OCI-LY3 (cell line): ENCODE measurements around the gene SLC14A1.

ENCODE experiments used
- H2AFZ ChIP-seq: fragments of 200-600, 300-600 bp; shearing (Covaris generic); 2 replicates; pipeline ENCODE4 v1.6.0; 2014; ENCODE audit warnings: antibody characterized with exemption, low read depth, low read length
- H3K27ac ChIP-seq: fragments of 200-600, 300-600 bp; sonication (generic); 2 replicates; pipeline ENCODE4 v1.5.1; 2014; ENCODE audit warnings: mild to moderate bottlenecking, low read length, moderate library complexity, mixed read lengths
- H3K27me3 ChIP-seq: fragments of 200-600, 300-600 bp; sonication (generic); 2 replicates; pipeline ENCODE4 v1.6.1; 2014; ENCODE audit warnings: low read depth, low read length, mixed read lengths
- H3K36me3 ChIP-seq: fragments of 200-600, 300-600 bp; sonication (generic); replicated peaks from 2 replicates; pipeline ENCODE3; 2014; ENCODE audit warnings: low read depth, low read length, mixed read lengths
- H3K4me1 ChIP-seq: fragments of 300-600, 200-600 bp; sonication (generic); 2 replicates; pipeline ENCODE4 v1.6.1; 2014; ENCODE audit warnings: low read length, mixed read lengths
- H3K4me2 ChIP-seq: fragments of 200-600, 300-600 bp; sonication (generic); 2 replicates; pipeline ENCODE4 v1.6.1; 2014; ENCODE audit warnings: low read length, mixed read lengths
- H3K4me3 ChIP-seq: fragments of 300-600, 200-600 bp; sonication (generic); 2 replicates; pipeline ENCODE4 v1.5.1; 2014; ENCODE audit warnings: antibody characterized with exemption, mild to moderate bottlenecking, low read length, moderate library complexity
- H3K79me2 ChIP-seq: fragments of 300-600, 200-600 bp; shearing (Covaris generic); 2 replicates; pipeline ENCODE4 v1.6.1; 2014; ENCODE audit warnings: mild to moderate bottlenecking, low read length, mixed read lengths
- H3K9ac ChIP-seq: fragments of 300-600, 200-600 bp; shearing (Covaris generic); 2 replicates; pipeline ENCODE4 v1.6.0; 2014; ENCODE audit warnings: mild to moderate bottlenecking, low read length, moderate library complexity
- H3K9me3 ChIP-seq: fragments of 200-600, 300-600 bp; shearing (Covaris generic); 2 replicates; pipeline ENCODE4 v1.6.1; 2014; ENCODE audit warnings: low read length, mixed read lengths; ENCODE audit not compliant: insufficient read depth
- H4K20me1 ChIP-seq: fragments of 200-600, 300-600 bp; sonication (generic); 2 replicates; pipeline ENCODE4 v1.6.1; 2016; ENCODE audit warnings: low read length, mixed read lengths; ENCODE audit not compliant: insufficient read depth
- CTCF ChIP-seq: fragments of 200-600, 300-600 bp; sonication (generic); IDR thresholded peaks from 2 replicates; pipeline ENCODE4 v1.5.1; 2014; ENCODE audit warnings: antibody characterized with exemption, low read length, low read depth
- EZH2phosphoT487 ChIP-seq: fragments of 200-600 bp; shearing (Covaris generic); IDR thresholded peaks from 2 replicates; pipeline ENCODE4 v1.6.1; 2018; ENCODE audit warnings: antibody characterized with exemption, mixed run types, low read depth

Gene SLC14A1

GRCh38 chr18:45723567-45724355, at the start of gene SLC14A1:
SLC14A1 (plus strand) TSS chr18:45724181; CDS start chr18:45730321, 6,140 bp downstream.
- Histone ChIP-seq H3K4me2 (no peak within 1 kb of the TSS), H3K27ac (no peak within 1 kb of the TSS), H4K20me1 (no peaks in the 10 kb centered on the region), H3K79me2 (no peaks in the 10 kb centered on the region), H3K4me1 (peaks cover 6% of the 10 kb centered on the region), H3K9ac (no peak within 1 kb of the TSS), H3K36me3 (no peaks in the 10 kb centered on the region), H3K9me3 (no peaks in the 10 kb centered on the region), H3K27me3 (peaks cover 24% of the 10 kb centered on the region), H2AFZ (no peak within 1 kb of the TSS), H3K4me3 (no peak within 1 kb of the TSS)
- no peak for TF ChIP-seq EZH2phosphoT487
- TF ChIP-seq CTCF = no peak

- Histone ChIP-seq H3K9me3 (no peaks in the 10 kb centered on the region), H3K27ac (no peak overlapping the region), H3K4me1 (no peaks in the 10 kb centered on the region), H3K79me2 (no peaks in the 10 kb centered on the region), H3K36me3 (no peaks in the 10 kb centered on the region), H4K20me1 (no peaks in the 10 kb centered on the region), H3K4me3 (no peak overlapping the region), H3K4me2 (no peak overlapping the region), H2AFZ (no peak overlapping the region), H3K27me3 (peaks cover 7% of the 10 kb centered on the region; the same call in 1 of the 2 replicates), H3K9ac (no peak overlapping the region)
- TF ChIP-seq EZH2phosphoT487 = no peak
Observed at GRCh38 chr18:45677276-45677807, 46.6 kb upstream of the SLC14A1 start.

- Histone ChIP-seq H3K4me3 (no peak overlapping the region), H3K36me3 (no peaks in the 10 kb centered on the region), H3K9ac (no peak overlapping the region), H3K79me2 (no peaks in the 10 kb centered on the region), H2AFZ (no peak overlapping the region), H4K20me1 (no peaks in the 10 kb centered on the region), H3K4me1 (no peaks in the 10 kb centered on the region), H3K27ac (no peak overlapping the region), H3K9me3 (no peaks in the 10 kb centered on the region), H3K4me2 (no peak overlapping the region), H3K27me3 (peaks cover 11% of the 10 kb centered on the region)
- no peak for TF ChIP-seq CTCF
- TF ChIP-seq EZH2phosphoT487 = no peak
Observed at GRCh38 chr18:45678441-45678840, 45.5 kb upstream of the SLC14A1 start.

- H3K4me1 ChIP-seq = no peaks in the 10 kb centered on the region
- no peaks in the 10 kb centered on the region for H3K79me2 ChIP-seq
- H3K9ac ChIP-seq = no peak overlapping the region
- TF ChIP-seq EZH2phosphoT487 = no peak
- TF ChIP-seq CTCF = no peak
- H3K9me3 ChIP-seq = no peaks in the 10 kb centered on the region
- H3K4me3 ChIP-seq = no peak overlapping the region
- H3K36me3 ChIP-seq = no peaks in the 10 kb centered on the region
- no peaks in the 10 kb centered on the region for H4K20me1 ChIP-seq
- H3K4me2 ChIP-seq = no peak overlapping the region
- no peak overlapping the region for H2AFZ ChIP-seq
- peaks cover 15% of the 10 kb centered on the region for H3K27me3 ChIP-seq
- no peak overlapping the region for H3K27ac ChIP-seq
Observed at GRCh38 chr18:45678850-45679249, 45.1 kb upstream of the SLC14A1 start.
